ENCODE results near the gene CD276.

CD276 gene

DNA sequence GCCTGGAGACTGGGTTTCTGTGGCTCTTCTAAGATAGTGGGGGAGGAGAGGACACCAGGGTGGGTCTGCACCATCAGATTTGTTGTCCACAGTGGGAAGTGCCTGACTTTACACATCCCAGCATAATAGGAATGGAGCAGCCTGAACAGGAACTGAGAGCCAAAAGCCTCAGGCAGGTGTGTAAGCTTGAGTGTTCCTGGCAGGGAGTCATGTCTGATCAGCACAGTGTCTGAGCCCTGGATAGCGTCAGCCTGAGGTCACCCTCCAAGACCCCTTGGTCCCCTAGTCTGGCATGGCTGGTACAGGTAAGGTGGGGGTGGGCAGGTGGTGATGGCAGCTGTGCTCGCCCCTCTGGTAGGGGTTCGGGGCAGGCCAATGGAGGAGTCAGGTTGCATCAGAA lies 48.7 kb downstream of the CD276 start:
- TF ChIP-seq, protein P1, sequence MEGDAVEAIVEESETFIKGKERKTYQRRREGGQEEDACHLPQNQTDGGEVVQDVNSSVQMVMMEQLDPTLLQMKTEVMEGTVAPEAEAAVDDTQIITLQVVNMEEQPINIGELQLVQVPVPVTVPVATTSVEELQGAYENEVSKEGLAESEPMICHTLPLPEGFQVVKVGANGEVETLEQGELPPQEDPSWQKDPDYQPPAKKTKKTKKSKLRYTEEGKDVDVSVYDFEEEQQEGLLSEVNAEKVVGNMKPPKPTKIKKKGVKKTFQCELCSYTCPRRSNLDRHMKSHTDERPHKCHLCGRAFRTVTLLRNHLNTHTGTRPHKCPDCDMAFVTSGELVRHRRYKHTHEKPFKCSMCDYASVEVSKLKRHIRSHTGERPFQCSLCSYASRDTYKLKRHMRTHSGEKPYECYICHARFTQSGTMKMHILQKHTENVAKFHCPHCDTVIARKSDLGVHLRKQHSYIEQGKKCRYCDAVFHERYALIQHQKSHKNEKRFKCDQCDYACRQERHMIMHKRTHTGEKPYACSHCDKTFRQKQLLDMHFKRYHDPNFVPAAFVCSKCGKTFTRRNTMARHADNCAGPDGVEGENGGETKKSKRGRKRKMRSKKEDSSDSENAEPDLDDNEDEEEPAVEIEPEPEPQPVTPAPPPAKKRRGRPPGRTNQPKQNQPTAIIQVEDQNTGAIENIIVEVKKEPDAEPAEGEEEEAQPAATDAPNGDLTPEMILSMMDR (IDR thresholded peaks at IDR 0.05; ENCODE audit: low read depth, low read length, missing control alignments) = no peak
- H3K4me3 ChIP-seq (replicated peaks; ENCODE audit: low read depth, low read length) = no peak overlapping the region
- DNase-seq (ENCODE audit: extremely low read depth, low read depth) = no peak

DNA sequence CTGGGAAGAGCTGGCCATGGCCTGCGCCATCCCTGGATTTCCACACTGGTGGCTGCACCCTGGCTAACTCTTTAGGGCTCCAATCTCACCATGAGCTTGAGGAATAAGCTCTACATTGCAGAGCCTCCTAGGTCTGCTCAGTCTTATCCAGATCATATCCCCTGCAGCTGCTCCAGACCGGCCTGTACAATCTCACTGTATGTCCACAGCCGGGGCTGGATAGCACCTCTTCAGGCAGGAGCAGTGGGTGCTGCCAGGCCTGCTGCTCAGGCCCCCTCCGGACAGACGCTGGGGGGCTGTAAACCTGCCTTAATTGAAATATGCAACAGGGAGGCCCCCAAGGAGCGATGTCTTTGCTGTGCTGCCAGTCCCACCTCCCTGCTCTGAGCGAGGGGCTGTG lies 53.4 kb downstream of the CD276 start:
- TF ChIP-seq, protein P1 (IDR thresholded peaks at IDR 0.05; ENCODE audit: low read depth, low read length, missing control alignments) = no peak
- DNase-seq (ENCODE audit: extremely low read depth, low read depth) = no peak
- no peak overlapping the region for H3K4me3 ChIP-seq (replicated peaks; ENCODE audit: low read depth, low read length)

DNA sequence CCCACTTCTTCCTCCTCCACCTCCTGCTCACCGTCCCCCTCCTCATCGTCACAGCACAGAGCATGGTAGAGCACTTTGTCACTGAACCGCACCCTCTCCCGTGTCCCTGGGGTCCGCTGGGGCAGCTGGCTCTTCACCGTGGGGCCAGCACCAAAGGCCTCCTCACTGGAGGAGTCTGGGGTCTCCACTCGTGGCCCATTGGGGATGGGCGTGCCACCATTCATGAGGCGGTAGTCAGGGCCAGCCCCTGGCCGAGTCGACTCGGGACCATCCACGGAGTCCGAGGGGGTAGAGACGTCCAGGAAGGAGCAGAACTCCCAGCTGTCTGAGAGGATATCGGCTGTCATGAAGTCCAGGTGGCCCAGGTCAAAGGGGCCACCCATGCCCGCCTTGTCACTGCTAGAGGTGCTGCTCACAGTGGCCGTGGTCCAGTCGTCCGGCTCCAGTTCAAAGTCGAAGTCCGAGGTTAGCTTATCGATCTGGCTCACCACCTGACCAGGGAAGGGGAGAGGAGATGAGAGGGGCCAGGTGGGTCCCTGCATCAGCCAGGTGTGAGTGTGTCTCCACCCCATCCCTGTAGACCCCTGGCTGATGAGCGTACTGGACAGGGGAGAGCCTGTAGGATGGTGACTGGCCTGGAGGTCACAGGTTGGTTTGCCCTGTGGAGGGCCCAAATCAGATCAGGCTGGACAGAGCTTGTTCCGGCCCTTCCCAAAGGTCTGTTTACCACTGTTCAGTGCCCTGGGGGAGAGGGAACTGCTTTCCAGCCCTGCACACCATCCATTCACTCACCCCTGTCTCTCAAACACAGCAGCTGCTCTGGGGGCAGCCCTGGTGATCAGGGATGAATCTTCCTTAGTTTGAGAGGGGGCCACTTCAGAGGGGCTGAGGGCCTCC lies 56.2 kb downstream of the CD276 start:
- TF ChIP-seq, protein P1 (IDR thresholded peaks at IDR 0.05; ENCODE audit: low read depth, low read length, missing control alignments) = no peak
- no peak for DNase-seq (ENCODE audit: extremely low read depth, low read depth)
- H3K4me3 ChIP-seq (replicated peaks; ENCODE audit: low read depth, low read length) = no peak overlapping the region

GRCh38 chr15:73741321-73741836 lies 57.2 kb downstream of the CD276 start:
- no peak overlapping the region for H3K4me3 ChIP-seq (replicated peaks; ENCODE audit: low read depth, low read length)
- TF ChIP-seq, protein P1 (IDR thresholded peaks at IDR 0.05; ENCODE audit: low read depth, low read length, missing control alignments) = no peak
- no peak for DNase-seq (ENCODE audit: extremely low read depth, low read depth)

- TF ChIP-seq, protein P1 (IDR thresholded peaks at IDR 0.05; ENCODE audit: low read depth, low read length, missing control alignments) = no peak
- no peak overlapping the region for H3K4me3 ChIP-seq (replicated peaks; ENCODE audit: low read depth, low read length)
- no peak for DNase-seq (ENCODE audit: extremely low read depth, low read depth)
Measured at GRCh38 chr15:73744293-73744692, 60.1 kb downstream of the CD276 start.

- DNase-seq (ENCODE audit: extremely low read depth, low read depth) = no peak
- no peak overlapping the region for H3K4me3 ChIP-seq (replicated peaks; ENCODE audit: low read depth, low read length)
- TF ChIP-seq, protein P1 (IDR thresholded peaks at IDR 0.05; ENCODE audit: low read depth, low read length, missing control alignments) = no peak
Measured at GRCh38 chr15:73745073-73745472, 60.9 kb downstream of the CD276 start.

All from HFF-Myc (cell line).